GM23248 (cell line): ENCODE results near the gene ARHGEF7.

ENCODE experiments used
- EZH2 ChIP-seq: fragments of 200-600 bp; sonication (generic); IDR thresholded peaks from 2 replicates; pipeline ENCODE4 v1.6.1; 2018; ENCODE audit warnings: antibody characterized with exemption, mild to moderate bottlenecking; ENCODE audit not compliant: insufficient read depth, poor library complexity, severe bottlenecking
- EZH2phosphoT487 ChIP-seq: fragments of 200-600 bp; sonication (generic); IDR thresholded peaks from 2 replicates; pipeline ENCODE4 v1.6.1; 2018; ENCODE audit warnings: antibody characterized with exemption, moderate library complexity, mild to moderate bottlenecking, low read depth; ENCODE audit not compliant: insufficient read depth

DNA sequence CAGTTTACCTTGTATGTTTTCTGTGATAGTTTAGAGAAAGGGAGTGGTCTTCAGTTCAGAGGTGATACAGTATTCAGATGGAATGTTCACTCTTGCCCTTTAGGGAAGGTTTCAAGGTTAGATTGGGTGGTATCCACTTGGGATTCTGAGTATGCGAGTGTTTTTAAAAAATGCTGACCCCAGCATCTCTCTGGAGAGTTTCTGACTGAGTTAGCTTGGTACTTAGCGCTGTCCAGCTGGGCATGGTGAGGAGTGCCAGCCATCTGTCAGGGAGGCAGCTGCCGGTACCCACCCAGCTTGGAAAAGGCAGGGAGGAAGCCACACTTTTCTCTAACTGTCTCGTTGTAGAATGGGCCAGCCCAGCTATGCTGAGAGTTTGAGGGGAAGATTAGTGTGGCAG is 63.3 kb downstream of the ARHGEF7 start:
- TF ChIP-seq EZH2, result no peak
- no peak for TF ChIP-seq EZH2phosphoT487
